CD14-positive monocyte (primary cell): ENCODE results near the gene PIGL. TPM values are rescaled to one million over a fixed set of nuclear protein-coding genes. Genes with fewer than 3 reads are reported as not detected.

Source experiments
- DNase-seq, 3 donors: peaks; one replicate each; pipeline ENCODE4 v3.0.0-alpha.2; 2011 to 2022
- H2AFZ ChIP-seq: 2 replicates; pipeline ENCODE4 v1.6.0; 2012; ENCODE audit warnings: mild to moderate bottlenecking, low read depth, low read length, inconsistent platforms; ENCODE audit not compliant: insufficient read depth, poor library complexity, severe bottlenecking
- H3K27ac ChIP-seq, 2 donors: 1 replicate in 1 of 2; 2 replicates in 1 of 2; pipeline ENCODE4 v1.5.1; 2012 to 2013; ENCODE audit warnings: low read length in 2 of 2, control low read depth in 1 of 2, inconsistent platforms in 1 of 2, low read depth in 1 of 2, mild to moderate bottlenecking in 1 of 2
- H3K27me3 ChIP-seq, 2 donors: one replicate each; pipeline versions ENCODE4 v1.6.0 to v1.6.1; 2011 to 2013; ENCODE audit warnings: low read length in 2 of 2; ENCODE audit not compliant: control insufficient read depth in 2 of 2, insufficient read depth in 2 of 2
- H3K36me3 ChIP-seq, 2 donors: replicated peaks in 1 of 2; 1 replicate in 1 of 2; 2 replicates in 1 of 2; pipeline versions ENCODE4 v1.5.1 to v1.6.1; 2012 to 2013; ENCODE audit warnings: low read length in 2 of 2, control low read depth in 1 of 2, inconsistent platforms in 1 of 2, mild to moderate bottlenecking in 1 of 2; ENCODE audit not compliant: insufficient read depth in 2 of 2, control insufficient read depth in 1 of 2
- H3K4me1 ChIP-seq, 2 donors: 1 replicate in 1 of 2; 2 replicates in 1 of 2; pipeline versions ENCODE4 v1.5.1 to v1.6.1; 2012 to 2013; ENCODE audit warnings: low read length in 2 of 2, control low read depth in 1 of 2, inconsistent platforms in 1 of 2, mild to moderate bottlenecking in 1 of 2, moderate library complexity in 1 of 2; ENCODE audit not compliant: insufficient read depth in 2 of 2, control insufficient read depth in 1 of 2
- H3K4me2 ChIP-seq: replicated peaks from 2 replicates; pipeline ENCODE3; 2012; ENCODE audit warnings: low read length, moderate library complexity, mild to moderate bottlenecking; ENCODE audit not compliant: poor library complexity, severe bottlenecking; ENCODE audit errors: extremely low read depth
- H3K4me3 ChIP-seq, 3 experiments: fragments of 200-600 bp in 1 of 3; sonication (generic) in 1 of 3; replicated peaks in 1 of 3; 1 replicate in 2 of 3; 2 replicates in 1 of 3; pipeline ENCODE4 v1.5.1; 2011 to 2013; ENCODE audit warnings: low read length in 3 of 3, mild to moderate bottlenecking in 3 of 3, control low read depth in 2 of 3, low read depth in 2 of 3, inconsistent platforms in 1 of 3, moderate library complexity in 1 of 3
- H3K79me2 ChIP-seq: 2 replicates; pipeline ENCODE4 v1.6.0; 2012; ENCODE audit warnings: mild to moderate bottlenecking, control low read depth, inconsistent platforms, low read length, moderate library complexity; ENCODE audit not compliant: insufficient read depth
- H3K9ac ChIP-seq: 2 replicates; pipeline ENCODE4 v1.6.0; 2017; ENCODE audit warnings: low read length, mild to moderate bottlenecking; ENCODE audit not compliant: insufficient read depth, poor library complexity, severe bottlenecking
- H3K9me3 ChIP-seq, 2 donors: replicated peaks in 1 of 2; 1 replicate in 1 of 2; 2 replicates in 1 of 2; pipeline versions ENCODE4 v1.5.1 to v1.6.1; 2012 to 2013; ENCODE audit warnings: low read length in 2 of 2, control low read depth in 1 of 2; ENCODE audit not compliant: control insufficient read depth in 1 of 2, insufficient read depth in 1 of 2
- H4K20me1 ChIP-seq: 2 replicates; pipeline ENCODE4 v1.6.0; 2012; ENCODE audit warnings: mild to moderate bottlenecking, low read length, control low read depth, moderate library complexity; ENCODE audit not compliant: insufficient read depth
- H3K27ac Mint-ChIP-seq, 7 donors: one replicate each; pipeline ENCODE4 v1.8.0; 2020; ENCODE audit warnings: mild to moderate bottlenecking in 7 of 7, mixed read lengths in 7 of 7, moderate library complexity in 6 of 7, inconsistent platforms in 2 of 7
- H3K27me3 Mint-ChIP-seq, 3 donors: one replicate each; pipeline ENCODE4 v1.8.0; 2021 to 2022; ENCODE audit warnings: low read depth in 3 of 3, mild to moderate bottlenecking in 3 of 3, mixed read lengths in 3 of 3, moderate library complexity in 3 of 3, inconsistent platforms in 1 of 3
- H3K36me3 Mint-ChIP-seq, 2 donors: one replicate each; pipeline ENCODE4 v1.8.0; 2020; ENCODE audit warnings: mixed read lengths in 2 of 2, inconsistent platforms in 1 of 2, mild to moderate bottlenecking in 1 of 2
- H3K4me1 Mint-ChIP-seq: one replicate; pipeline ENCODE4 v1.8.0; 2020; ENCODE audit warnings: mild to moderate bottlenecking, mixed read lengths
- H3K4me3 Mint-ChIP-seq, 2 donors: one replicate each; pipeline ENCODE4 v1.8.0; 2020; ENCODE audit warnings: mild to moderate bottlenecking in 2 of 2, mixed read lengths in 2 of 2, moderate library complexity in 1 of 2
- H3K9me3 Mint-ChIP-seq, 7 donors: one replicate each; pipeline ENCODE4 v1.8.0; 2020 to 2022; ENCODE audit warnings: mixed read lengths in 7 of 7, mild to moderate bottlenecking in 6 of 7, moderate library complexity in 6 of 7, inconsistent platforms in 2 of 7
- CTCF ChIP-seq: fragments of 200-600 bp; IDR thresholded peaks from one replicate; pipeline ENCODE4 v1.8.0; 2022; ENCODE audit warnings: antibody characterized with exemption, mild to moderate bottlenecking
- WGBS: methylation state at CpG from one replicate; pipeline ENCODE4 v1.1.5; 2013; ENCODE audit warnings: missing lambda C conversion rate; ENCODE audit not compliant: insufficient coverage; 5-methylcytosine and 5-hydroxymethylcytosine counted together
- intact Hi-C, 2 donors: fragments of 100-400 bp; cut with micrococcal nuclease; formaldehyde crosslinking; loops; one replicate each; pipeline versions ENCODE4 v1.15.0 to v1.15.1; 2023
- polyA plus RNA-seq, 3 donors: library from polyadenylated mRNA; depleted of rRNA in 1 of 3; unstranded in 2 of 3; stranded (reverse) in 1 of 3; fragments of 300-500 nt in 2 of 3; fragments of >200 nt in 1 of 3; fragmentation: Illumina TruSeq in 2 of 3; gene quantifications; 1 replicate in 2 of 3; 2 replicates in 1 of 3; pipeline ENCODE4 v1.2.3, GENCODE V29; 2012 to 2021

Gene PIGL
- polyA plus RNA-seq, 3 donors, result 3.6 to 44.2 (median 4.0) TPM

- Mint-ChIP-seq H3K9me3 (peaks cover 0 to 2% (median 0%) of the 10 kb centered on the region in 7 donors), H3K4me1 (peaks cover 58% of the 10 kb centered on the region), H3K27me3 (no peaks in the 10 kb centered on the region), H3K36me3 (peaks cover 0 to 5% of the 10 kb centered on the region in 2 donors), H3K4me3 (peak overlapping the region; percentile 73 to 84), H3K27ac (peak overlapping the region; percentile 92 to 97 (median 96))
- no peaks in the 10 kb centered on the region for H3K9me3 ChIP-seq
- peak; percentile 40 to 54 (median 44) for DNase-seq
- peak overlapping the region; percentile 0 to 68 (median 17) for H3K4me3 ChIP-seq
- no CpG with 5 or more reads among the region's 6 CpGs for WGBS
- no peaks in the 10 kb centered on the region for H4K20me1 ChIP-seq
- H3K36me3 ChIP-seq, result no peaks in the 10 kb centered on the region
- TF ChIP-seq CTCF, result no peak
- intact Hi-C loops, result loop anchor here in 1 of 2 donors (5.0 to 10.0 kb wide), 2 partner anchors 67 to 75 kb away; partner anchors contain the start of gene CENPV
- H3K4me1 ChIP-seq, result peaks cover 50 to 58% of the 10 kb centered on the region in 2 donors
- no peaks in the 10 kb centered on the region for H3K27me3 ChIP-seq
- peak overlapping the region; percentile 87 for H2AFZ ChIP-seq
- peak overlapping the region; percentile 88 to 89 for H3K27ac ChIP-seq
- peak overlapping the region; percentile 62 for H3K9ac ChIP-seq
- H3K4me2 ChIP-seq, result peak overlapping the region; percentile 80
- no peaks in the 10 kb centered on the region for H3K79me2 ChIP-seq
These were observed 70.6 kb downstream of the PIGL start for GRCh38 chr17:16287563-16288027.

DNA sequence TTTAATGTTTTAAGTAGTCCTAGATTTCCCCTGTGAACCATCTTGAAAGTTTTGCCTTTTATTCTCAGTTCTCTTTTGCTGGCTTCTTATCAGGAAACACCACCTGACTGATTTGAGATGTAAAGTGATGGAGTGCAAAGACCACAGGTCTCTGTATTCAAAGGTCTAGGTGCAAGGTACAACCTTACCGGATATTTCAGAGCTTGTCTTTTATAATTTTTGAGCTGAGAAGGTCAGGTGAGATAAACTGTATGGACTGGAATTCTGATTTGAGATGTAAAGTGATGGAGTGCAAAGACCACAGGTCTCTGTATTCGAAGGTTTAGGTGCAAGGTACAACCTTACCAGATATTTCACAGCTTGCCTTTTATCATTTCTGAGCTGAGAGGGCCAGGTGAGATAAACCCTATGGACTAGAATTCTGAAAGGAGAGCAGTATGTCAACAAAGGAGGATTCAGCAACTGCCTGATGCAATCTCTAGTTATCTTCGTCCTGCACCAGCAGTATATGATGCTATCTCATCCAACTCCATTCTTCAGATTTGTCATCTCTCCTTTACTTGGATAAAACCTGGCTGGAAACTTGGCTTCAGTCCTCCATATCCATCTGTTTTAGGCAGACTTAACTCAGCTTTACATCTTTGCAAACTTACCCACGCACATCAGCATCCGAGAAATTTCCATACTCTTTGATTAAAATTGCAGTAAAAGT, 72.0 kb downstream of the PIGL start:
- Histone ChIP-seq H3K79me2 (no peaks in the 10 kb centered on the region), H3K9me3 (no peaks in the 10 kb centered on the region), H3K4me2 (no peak overlapping the region), H3K27me3 (no peaks in the 10 kb centered on the region), H3K9ac (no peak overlapping the region), H3K4me3 (no peak overlapping the region), H3K36me3 (no peaks in the 10 kb centered on the region), H2AFZ (no peak overlapping the region), H3K27ac (peak overlapping the region in 1 of 2 donors; percentile 88), H4K20me1 (no peaks in the 10 kb centered on the region), H3K4me1 (peaks cover 47 to 52% of the 10 kb centered on the region in 2 donors)
- Mint-ChIP-seq H3K36me3 (peaks cover 0 to 5% of the 10 kb centered on the region in 2 donors), H3K9me3 (peaks cover 0 to 2% (median 0%) of the 10 kb centered on the region in 7 donors), H3K4me3 (no peak overlapping the region), H3K4me1 (peaks cover 52% of the 10 kb centered on the region), H3K27ac (peak overlapping the region in 6 of 7 donors; percentile 30 to 97 (median 83)), H3K27me3 (no peaks in the 10 kb centered on the region)
- no peak for DNase-seq
- intact Hi-C loops, result loop anchor here in 1 of 2 donors (5.0 to 10.0 kb wide), 2 partner anchors 66 to 77 kb away; partner anchors contain the start of gene CENPV
- no peak for TF ChIP-seq CTCF
- WGBS, result 94% methylated on average over 3 of the region's 5 CpGs
